GM21381 (cell line): ENCODE data around the gene A1BG.

ENCODE experiments used
- ATAC-seq: cut with Tn5 transposase; IDR thresholded peaks from one replicate; pipeline ENCODE4 v1.9.1; 2021; ENCODE audit warnings: mild to moderate bottlenecking, moderate library complexity; ENCODE audit not compliant: unreplicated experiment

Gene A1BG

GRCh38 chr19:58305065-58305931 lies 48.0 kb downstream of the A1BG start, which contains the start of gene ERVK3-1:
TSS of gene ERVK3-1 (plus strand) at chr19:58305377. CDS start at chr19:58312169, 6,792 bp downstream.
- ATAC-seq: peak; percentile 95

DNA sequence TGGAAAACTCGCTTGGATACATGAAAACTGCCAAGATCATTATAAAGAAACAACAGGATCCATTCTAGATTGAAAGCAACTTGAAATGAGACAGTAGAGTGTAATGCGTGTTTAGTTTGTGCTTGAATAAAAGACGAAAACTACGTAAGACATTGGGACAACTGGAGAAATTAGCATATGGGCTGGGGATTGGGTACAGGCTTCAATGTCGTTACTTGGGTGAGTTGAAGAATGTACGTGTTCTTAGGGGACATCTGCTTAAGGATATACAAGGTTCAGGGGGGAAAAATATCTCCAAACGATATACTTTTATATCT lies 48.6 kb downstream of the A1BG start:
- peak; percentile 1 for ATAC-seq

DNA sequence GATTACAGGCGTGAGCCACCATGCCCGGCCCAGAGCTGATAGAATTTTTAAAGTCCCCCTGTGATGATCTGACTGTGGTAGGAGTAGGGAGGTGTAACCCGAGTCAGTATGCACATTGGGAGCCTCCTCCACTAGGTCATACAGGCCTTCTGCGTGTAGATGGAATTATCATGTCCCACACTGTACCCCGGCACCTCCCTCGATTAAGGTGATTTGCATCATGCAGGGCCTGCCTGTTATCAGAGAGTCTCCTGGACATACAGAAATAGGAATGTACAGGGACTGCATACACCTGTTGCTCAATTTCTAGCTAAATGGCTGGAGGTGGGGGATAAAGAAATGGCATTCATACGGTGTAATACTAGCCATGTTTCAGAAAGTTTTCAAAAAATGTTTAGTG lies 49.0 kb downstream of the A1BG start:
- no peak for ATAC-seq

GRCh38 chr19:58300620-58301019 lies 52.7 kb downstream of the A1BG start:
- no peak for ATAC-seq

DNA sequence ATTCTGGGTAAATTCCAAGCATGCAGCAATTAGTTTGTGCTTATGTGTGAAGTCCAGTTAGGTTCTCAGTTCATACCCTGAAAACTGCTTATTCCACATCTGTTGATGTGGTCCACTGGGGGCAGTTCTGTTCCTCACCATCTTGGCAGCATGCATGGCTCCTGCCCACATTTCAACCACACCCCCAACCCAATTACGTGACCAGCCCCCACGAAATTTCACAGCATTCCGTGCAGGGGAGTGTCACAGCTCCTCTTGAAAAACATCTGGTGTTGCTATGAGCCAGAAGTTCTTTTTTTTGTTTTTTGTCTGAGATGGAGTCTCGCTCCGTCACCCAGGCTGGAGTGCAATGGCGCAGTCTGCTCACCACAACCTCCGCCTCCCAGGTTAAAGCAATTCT lies 57.2 kb downstream of the A1BG start:
- ATAC-seq: no peak
